ENCODE measurements around the gene TMEM91. TPM values are rescaled to one million over a fixed set of nuclear protein-coding genes. Genes with fewer than 3 reads are reported as not detected.

Gene TMEM91
- polyA plus RNA-seq, 1 donor from 2014 or later = 24.4 TPM

GRCh38 chr19:41427647-41428480 lies 51.5 kb downstream of the TMEM91 start:
- H3K36me3 ChIP-seq (ENCODE audit: insufficient read depth, low read length) = no peaks in the 10 kb centered on the region
- no peaks in the 10 kb centered on the region for H4K20me1 ChIP-seq (ENCODE audit: insufficient read depth)
- H3K9me3 ChIP-seq (ENCODE audit: low read length) = no peaks in the 10 kb centered on the region
- TF ChIP-seq REST (IDR thresholded peaks at IDR 0.05; ENCODE audit: borderline replicate concordance) (no peak), POLR2AphosphoS5 (IDR thresholded peaks at IDR 0.05) (no peak), CTCF (IDR thresholded peaks at IDR 0.05; ENCODE audit: poor library complexity, severe bottlenecking) (no peak), SMC3 (conservative IDR thresholded peaks at IDR 0.05; ENCODE audit: poor library complexity) (no peak), EZH2 (IDR thresholded peaks at IDR 0.05; ENCODE audit: borderline replicate concordance, insufficient read depth, low read length, poor library complexity, severe bottlenecking) (no peak), EP300 (conservative IDR thresholded peaks at IDR 0.05; ENCODE audit: poor library complexity, severe bottlenecking) (no peak), RAD21 (conservative IDR thresholded peaks at IDR 0.05) (no peak), TAF1 (IDR thresholded peaks at IDR 0.05; ENCODE audit: low read depth) (no peak), MXI1 (conservative IDR thresholded peaks at IDR 0.05; ENCODE audit: poor library complexity, severe bottlenecking) (no peak)
- no peaks in the 10 kb centered on the region for H3K27me3 ChIP-seq (ENCODE audit: insufficient read depth, low read depth, low read length)
- H3K4me3 ChIP-seq (ENCODE audit: low read length) = no peak overlapping the region
- H3K4me2 ChIP-seq (ENCODE audit: low read length) = no peak overlapping the region
- no peaks in the 10 kb centered on the region for H3K9me2 ChIP-seq (ENCODE audit: insufficient read depth, low read length)
- no peak overlapping the region for H2AFZ ChIP-seq (ENCODE audit: low read depth, low read length)
- H3K79me2 ChIP-seq (replicated peaks; ENCODE audit: insufficient read depth, low read length) = no peaks in the 10 kb centered on the region
- no peaks in the 10 kb centered on the region for H3F3A ChIP-seq (ENCODE audit: insufficient read depth, low read length, poor library complexity, severe bottlenecking)
- H3K27ac ChIP-seq (ENCODE audit: low read length) = no peak overlapping the region
- H3K9ac ChIP-seq (ENCODE audit: low read length) = no peak overlapping the region

GRCh38 chr19:41428481-41428859 lies 52.1 kb downstream of the TMEM91 start:
- H3K27me3 ChIP-seq (ENCODE audit: insufficient read depth, low read depth, low read length) = no peaks in the 10 kb centered on the region
- H3K9me2 ChIP-seq (ENCODE audit: insufficient read depth, low read length) = no peaks in the 10 kb centered on the region
- H2AFZ ChIP-seq (ENCODE audit: low read depth, low read length) = no peak overlapping the region
- no peaks in the 10 kb centered on the region for H3K36me3 ChIP-seq (ENCODE audit: insufficient read depth, low read length)
- H3K9ac ChIP-seq (ENCODE audit: low read length) = no peak overlapping the region
- TF ChIP-seq REST (IDR thresholded peaks at IDR 0.05; ENCODE audit: borderline replicate concordance) = no peak
- no peak overlapping the region for H3K4me2 ChIP-seq (ENCODE audit: low read length)
- no peak overlapping the region for H3K27ac ChIP-seq (ENCODE audit: low read length)
- H3F3A ChIP-seq (ENCODE audit: insufficient read depth, low read length, poor library complexity, severe bottlenecking) = no peaks in the 10 kb centered on the region
- H4K20me1 ChIP-seq (ENCODE audit: insufficient read depth) = no peaks in the 10 kb centered on the region
- H3K9me3 ChIP-seq (ENCODE audit: low read length) = no peaks in the 10 kb centered on the region
- no peaks in the 10 kb centered on the region for H3K79me2 ChIP-seq (replicated peaks; ENCODE audit: insufficient read depth, low read length)
- H3K4me3 ChIP-seq (ENCODE audit: low read length) = no peak overlapping the region

All from neural cell (in vitro differentiated cells).